ENCODE measurements around the gene LILRB3.
"Not testable (repeated sequence)": the region's sequence is repeated elsewhere in the genome, so short reads cannot be mapped to it uniquely, and the experiment has no call there.

The LILRB3 gene

GRCh38 chr19:54222474-54223276 lies at the start of gene LILRB3:
Gene LILRB3 (minus strand): TSS chr19:54223007. CDS start chr19:54222976, 31 bp downstream.
- DNase-seq (ENCODE audit: low read depth), result not testable (repeated sequence)

- DNase-seq (ENCODE audit: low read depth), result not testable (repeated sequence)
Observed at GRCh38 chr19:54272181-54272580, 49.4 kb upstream of the LILRB3 start.

- not testable (repeated sequence) for DNase-seq (ENCODE audit: low read depth)
Observed at GRCh38 chr19:54271587-54271986, 48.8 kb upstream of the LILRB3 start.

- DNase-seq (ENCODE audit: low read depth), result no peak
Observed at GRCh38 chr19:54271106-54271505, 48.3 kb upstream of the LILRB3 start.

- no peak for DNase-seq (ENCODE audit: low read depth)
Observed at GRCh38 chr19:54268936-54269335, 46.1 kb upstream of the LILRB3 start.

GRCh38 chr19:54266133-54266532 lies 43.3 kb upstream of the LILRB3 start:
- peak; percentile 46 for DNase-seq (ENCODE audit: low read depth)

- no peak for DNase-seq (ENCODE audit: low read depth)
Observed at GRCh38 chr19:54262470-54262869, 39.7 kb upstream of the LILRB3 start.

- no peak for DNase-seq (ENCODE audit: low read depth)
Observed at GRCh38 chr19:54262066-54262465, 39.3 kb upstream of the LILRB3 start.

GRCh38 chr19:54257116-54257480 lies 34.3 kb upstream of the LILRB3 start, which contains the start of gene LILRB5:
Gene LILRB5 (minus strand): TSS chr19:54257273. CDS start chr19:54257193, 80 bp downstream.
- DNase-seq (ENCODE audit: low read depth), result no peak

GRCh38 chr19:54256250-54257115 lies 33.7 kb upstream of the LILRB3 start:
- DNase-seq (ENCODE audit: low read depth), result no peak

- DNase-seq (ENCODE audit: low read depth), result no peak
Observed at GRCh38 chr19:54255105-54255775, 32.4 kb upstream of the LILRB3 start.

GRCh38 chr19:54254195-54254906 lies 31.5 kb upstream of the LILRB3 start:
- no peak for DNase-seq (ENCODE audit: low read depth)

- no peak for DNase-seq (ENCODE audit: low read depth)
Observed at GRCh38 chr19:54253331-54254194, 30.8 kb upstream of the LILRB3 start.

GRCh38 chr19:54252845-54253244 lies 30.0 kb upstream of the LILRB3 start:
- DNase-seq (ENCODE audit: low read depth), result no peak

GRCh38 chr19:54252243-54252642 lies 29.4 kb upstream of the LILRB3 start:
- DNase-seq (ENCODE audit: low read depth), result no peak

GRCh38 chr19:54248016-54248601 lies 25.3 kb upstream of the LILRB3 start:
- DNase-seq (ENCODE audit: low read depth), result no peak

GRCh38 chr19:54247106-54247930 lies 24.5 kb upstream of the LILRB3 start:
- DNase-seq (ENCODE audit: low read depth), result no peak

GRCh38 chr19:54245936-54246335 lies 23.1 kb upstream of the LILRB3 start:
- DNase-seq (ENCODE audit: low read depth), result no peak

GRCh38 chr19:54243809-54244208 lies 21.0 kb upstream of the LILRB3 start:
- DNase-seq (ENCODE audit: low read depth), result not testable (repeated sequence)

Measured in activated gamma-delta T cell treated with anti-CD3 and anti-CD28 coated beads, Interleukin-2, amount 50 U/mL, for 16 hours (primary cell).